ENCODE results near the gene CYP1A2.

Gene CYP1A2

GRCh38 chr15:74777769-74778598 lies 29.3 kb downstream of the CYP1A2 start:
- no peak for TF ChIP-seq EZH2 (IDR thresholded peaks at IDR 0.05; ENCODE audit: borderline replicate concordance, low read length)
- TF ChIP-seq, protein P1, sequence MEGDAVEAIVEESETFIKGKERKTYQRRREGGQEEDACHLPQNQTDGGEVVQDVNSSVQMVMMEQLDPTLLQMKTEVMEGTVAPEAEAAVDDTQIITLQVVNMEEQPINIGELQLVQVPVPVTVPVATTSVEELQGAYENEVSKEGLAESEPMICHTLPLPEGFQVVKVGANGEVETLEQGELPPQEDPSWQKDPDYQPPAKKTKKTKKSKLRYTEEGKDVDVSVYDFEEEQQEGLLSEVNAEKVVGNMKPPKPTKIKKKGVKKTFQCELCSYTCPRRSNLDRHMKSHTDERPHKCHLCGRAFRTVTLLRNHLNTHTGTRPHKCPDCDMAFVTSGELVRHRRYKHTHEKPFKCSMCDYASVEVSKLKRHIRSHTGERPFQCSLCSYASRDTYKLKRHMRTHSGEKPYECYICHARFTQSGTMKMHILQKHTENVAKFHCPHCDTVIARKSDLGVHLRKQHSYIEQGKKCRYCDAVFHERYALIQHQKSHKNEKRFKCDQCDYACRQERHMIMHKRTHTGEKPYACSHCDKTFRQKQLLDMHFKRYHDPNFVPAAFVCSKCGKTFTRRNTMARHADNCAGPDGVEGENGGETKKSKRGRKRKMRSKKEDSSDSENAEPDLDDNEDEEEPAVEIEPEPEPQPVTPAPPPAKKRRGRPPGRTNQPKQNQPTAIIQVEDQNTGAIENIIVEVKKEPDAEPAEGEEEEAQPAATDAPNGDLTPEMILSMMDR (IDR thresholded peaks at IDR 0.05; ENCODE audit: low read length), result no peak
- H3K9ac ChIP-seq (ENCODE audit: low read length), result peak overlapping the region; percentile 68
- no peak overlapping the region for H2AFZ ChIP-seq (ENCODE audit: low read length)

GRCh38 chr15:74778599-74778970 lies 29.9 kb downstream of the CYP1A2 start:
- Histone ChIP-seq H3K36me3 (ENCODE audit: insufficient read depth, low read length) (peaks cover 11% of the 10 kb centered on the region; the same call in 1 of the 2 replicates), H3K4me2 (ENCODE audit: low read length) (peak overlapping the region; percentile 52), H3K4me1 (ENCODE audit: insufficient read depth, low read length, severe bottlenecking) (peaks cover 87% of the 10 kb centered on the region), H3K27me3 (ENCODE audit: insufficient read depth, low read length) (no peaks in the 10 kb centered on the region), H3K27ac (ENCODE audit: low read depth, low read length, poor library complexity, severe bottlenecking) (peak overlapping the region; percentile 100), H3K79me2 (ENCODE audit: insufficient read depth, low read length) (peaks cover 12% of the 10 kb centered on the region), H2AFZ (ENCODE audit: low read length) (no peak overlapping the region), H3K4me3 (ENCODE audit: low read depth, low read length, poor library complexity, severe bottlenecking) (no peak overlapping the region), H3F3A (ENCODE audit: insufficient read depth, low read length) (peaks cover 18% of the 10 kb centered on the region), H3K9me2 (ENCODE audit: low read depth, low read length) (no peaks in the 10 kb centered on the region), H3K9ac (ENCODE audit: low read length) (peak overlapping the region; percentile 68; the same call in 1 of the 2 replicates), H3K9me3 (ENCODE audit: low read length) (no peaks in the 10 kb centered on the region), H4K20me1 (ENCODE audit: insufficient read depth, low read length) (no peaks in the 10 kb centered on the region)
- TF ChIP-seq EZH2 (IDR thresholded peaks at IDR 0.05; ENCODE audit: borderline replicate concordance, low read length), result no peak
- TF ChIP-seq, protein P1 (IDR thresholded peaks at IDR 0.05; ENCODE audit: low read length), result no peak

More at GRCh38 chr15:74777769-74778598, 29.3 kb downstream of the CYP1A2 start:
- Histone ChIP-seq H3K4me3 (ENCODE audit: low read depth, low read length, poor library complexity, severe bottlenecking) (peak overlapping the region; percentile 22), H3K27ac (ENCODE audit: low read depth, low read length, poor library complexity, severe bottlenecking) (peak overlapping the region; percentile 100), H3F3A (ENCODE audit: insufficient read depth, low read length) (peaks cover 18% of the 10 kb centered on the region), H3K79me2 (ENCODE audit: insufficient read depth, low read length) (peaks cover 6% of the 10 kb centered on the region), H3K27me3 (ENCODE audit: insufficient read depth, low read length) (no peaks in the 10 kb centered on the region), H4K20me1 (ENCODE audit: insufficient read depth, low read length) (no peaks in the 10 kb centered on the region), H3K9me2 (ENCODE audit: low read depth, low read length) (no peaks in the 10 kb centered on the region), H3K4me1 (ENCODE audit: insufficient read depth, low read length, severe bottlenecking) (peaks cover 87% of the 10 kb centered on the region), H3K36me3 (ENCODE audit: insufficient read depth, low read length) (peaks cover 6% of the 10 kb centered on the region; the same call in 1 of the 2 replicates), H3K4me2 (ENCODE audit: low read length) (peak overlapping the region; percentile 52), H3K9me3 (ENCODE audit: low read length) (no peaks in the 10 kb centered on the region)

- H2AFZ ChIP-seq (ENCODE audit: low read length), result no peak overlapping the region
- no peak for TF ChIP-seq EZH2 (IDR thresholded peaks at IDR 0.05; ENCODE audit: borderline replicate concordance, low read length)
- TF ChIP-seq, protein P1 (IDR thresholded peaks at IDR 0.05; ENCODE audit: low read length), result no peak
- peaks cover 16% of the 10 kb centered on the region; the same call in 1 of the 2 replicates for H3K36me3 ChIP-seq (ENCODE audit: insufficient read depth, low read length)
- peaks cover 17% of the 10 kb centered on the region for H3K79me2 ChIP-seq (ENCODE audit: insufficient read depth, low read length)
- H3K4me3 ChIP-seq (ENCODE audit: low read depth, low read length, poor library complexity, severe bottlenecking), result no peak overlapping the region
- H3K9ac ChIP-seq (ENCODE audit: low read length), result peak overlapping the region; percentile 68; the same call in 1 of the 2 replicates
- peaks cover 87% of the 10 kb centered on the region for H3K4me1 ChIP-seq (ENCODE audit: insufficient read depth, low read length, severe bottlenecking)
- H3K9me3 ChIP-seq (ENCODE audit: low read length), result no peaks in the 10 kb centered on the region
- H3K27ac ChIP-seq (ENCODE audit: low read depth, low read length, poor library complexity, severe bottlenecking), result peak overlapping the region; percentile 100
- no peaks in the 10 kb centered on the region for H3K27me3 ChIP-seq (ENCODE audit: insufficient read depth, low read length)
- H3K9me2 ChIP-seq (ENCODE audit: low read depth, low read length), result no peaks in the 10 kb centered on the region
- H3K4me2 ChIP-seq (ENCODE audit: low read length), result peak overlapping the region; percentile 52; the same call in 1 of the 2 replicates
- H3F3A ChIP-seq (ENCODE audit: insufficient read depth, low read length), result peaks cover 24% of the 10 kb centered on the region
- no peaks in the 10 kb centered on the region for H4K20me1 ChIP-seq (ENCODE audit: insufficient read depth, low read length)
Measured at GRCh38 chr15:74779162-74779648, 30.6 kb downstream of the CYP1A2 start.

Data from OCI-LY1 (cell line).